Prostate gland (tissue), 2 donors: ENCODE data around the gene FHL1.

Experiments used
- CTCF ChIP-seq, 4 experiments: fragments of 200-600 bp in 2 of 4; fragments of 450-650 bp in 2 of 4; sonication (generic) in 2 of 4; IDR thresholded peaks; 1 replicate in 3 of 4; 2 replicates in 1 of 4; pipeline ENCODE4 v1.5.1; 2016 to 2019; ENCODE audit warnings: antibody characterized with exemption in 4 of 4, mild to moderate bottlenecking in 2 of 4, moderate library complexity in 2 of 4
- POLR2A ChIP-seq: fragments of 450-650 bp; IDR thresholded peaks from one replicate; pipeline ENCODE4 v1.6.1; 2016; ENCODE audit warnings: antibody characterized with exemption, mild to moderate bottlenecking
- POLR2AphosphoS5 ChIP-seq: sonication (generic); formaldehyde crosslinking; IDR thresholded peaks from one replicate; pipeline ENCODE4 v1.6.1; 2017; ENCODE audit warnings: antibody characterized with exemption

GRCh38 chrX:136251041-136251991 lies 104.0 kb downstream of the FHL1 start, which contains the start of gene MAP7D3:
- TF ChIP-seq CTCF (IDR thresholded peaks at IDR 0.05), result no peak
- TF ChIP-seq POLR2AphosphoS5, result no peak
- TF ChIP-seq POLR2A, result no peak
